Heart left ventricle (tissue), 13 donors: Measurements from ENCODE around the gene ANO3.

Experiments used
- POLR2A ChIP-seq, 2 donors: fragments of 450-650 bp; IDR thresholded peaks; one replicate each; pipeline ENCODE4 v1.6.1; 2017; ENCODE audit warnings: antibody characterized with exemption in 2 of 2, mild to moderate bottlenecking in 2 of 2, moderate library complexity in 2 of 2
- TF ChIP-seq, protein P1 (sequence below), 12 donors: fragments of 200-600 bp; sonication (generic) in 4 of 12; IDR thresholded peaks; one replicate each; pipeline versions ENCODE4 v1.5.0 to v1.8.0; 2018 to 2022; ENCODE audit warnings: antibody characterized with exemption in 12 of 12, mild to moderate bottlenecking in 5 of 12
- donor health status: ischemic (EF 13 %, LVEDD 7.1; RV severe dilation, severe dysfunction).
- donor health status: DM: no; HTN: yes; CAD: no.
- donor health status: DM: no; HTN: no; CAD: no.
- donor health status: ischemic (EF 25% LVEDD 6.9; RV normal size, moderate dysfunction).
- donor health status: ischemic (EF 25% LVEDD 5.7; RV mildly dilated, moderate dysfunction).
- donor health status: ischemic (EF 35%, LVEDD 5.7; RV mildly dilated, moderate dysfunction).
- donor health status: nonischemic (EF 11% LVEDD 7.7; RV severe dilation, severe dysfunction).
- donor health status: DM: yes; HTN: yes; CAD: no.
- donor health status: PGD.
- donor health status: ischemic (EF 29% LVEDD 5.4; RV normal size, mild dysfunction).
- donor health status: nonischemic (EF 23%, LVEDD 6.1; RV moderate dilation, normal function).

DNA sequence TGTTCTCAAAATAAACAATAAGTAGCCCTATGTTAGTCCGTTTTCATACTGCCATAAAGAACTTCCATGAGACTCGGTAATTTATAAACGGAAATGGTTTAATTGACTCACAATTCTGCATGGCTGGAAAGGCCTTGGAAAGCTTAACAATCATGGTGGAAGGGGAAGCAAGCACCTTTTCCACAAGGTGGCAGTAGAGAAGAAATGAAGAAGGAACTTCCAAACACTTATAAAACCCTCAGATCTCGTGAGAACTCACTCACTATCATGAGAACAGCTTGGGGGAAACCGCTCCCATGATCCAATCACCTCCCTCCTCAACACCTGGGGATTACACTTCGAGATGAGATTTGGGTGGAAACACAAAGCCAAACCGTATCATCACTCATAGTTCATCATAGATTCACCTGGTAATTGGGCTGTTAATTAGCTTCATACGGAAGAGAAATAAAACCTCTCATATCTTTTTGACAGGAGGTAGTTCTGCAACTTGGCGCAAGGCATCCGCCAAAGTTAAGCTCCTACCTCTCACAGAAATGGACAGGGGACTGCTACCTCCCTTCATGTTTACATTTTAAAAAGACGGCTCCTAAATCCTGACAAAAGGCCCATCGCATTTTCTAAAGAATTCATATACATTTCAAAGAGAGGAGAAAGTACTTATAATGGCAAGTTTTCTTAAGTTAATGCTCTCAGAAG is 191.1 kb downstream of the ANO3 start:
- TF ChIP-seq POLR2A (IDR thresholded peaks at IDR 0.05) = no peak
- TF ChIP-seq, protein P1, sequence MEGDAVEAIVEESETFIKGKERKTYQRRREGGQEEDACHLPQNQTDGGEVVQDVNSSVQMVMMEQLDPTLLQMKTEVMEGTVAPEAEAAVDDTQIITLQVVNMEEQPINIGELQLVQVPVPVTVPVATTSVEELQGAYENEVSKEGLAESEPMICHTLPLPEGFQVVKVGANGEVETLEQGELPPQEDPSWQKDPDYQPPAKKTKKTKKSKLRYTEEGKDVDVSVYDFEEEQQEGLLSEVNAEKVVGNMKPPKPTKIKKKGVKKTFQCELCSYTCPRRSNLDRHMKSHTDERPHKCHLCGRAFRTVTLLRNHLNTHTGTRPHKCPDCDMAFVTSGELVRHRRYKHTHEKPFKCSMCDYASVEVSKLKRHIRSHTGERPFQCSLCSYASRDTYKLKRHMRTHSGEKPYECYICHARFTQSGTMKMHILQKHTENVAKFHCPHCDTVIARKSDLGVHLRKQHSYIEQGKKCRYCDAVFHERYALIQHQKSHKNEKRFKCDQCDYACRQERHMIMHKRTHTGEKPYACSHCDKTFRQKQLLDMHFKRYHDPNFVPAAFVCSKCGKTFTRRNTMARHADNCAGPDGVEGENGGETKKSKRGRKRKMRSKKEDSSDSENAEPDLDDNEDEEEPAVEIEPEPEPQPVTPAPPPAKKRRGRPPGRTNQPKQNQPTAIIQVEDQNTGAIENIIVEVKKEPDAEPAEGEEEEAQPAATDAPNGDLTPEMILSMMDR (IDR thresholded peaks at IDR 0.05) = no peak
